Measurements from ENCODE around the gene PRR9.

PRR9 gene

DNA sequence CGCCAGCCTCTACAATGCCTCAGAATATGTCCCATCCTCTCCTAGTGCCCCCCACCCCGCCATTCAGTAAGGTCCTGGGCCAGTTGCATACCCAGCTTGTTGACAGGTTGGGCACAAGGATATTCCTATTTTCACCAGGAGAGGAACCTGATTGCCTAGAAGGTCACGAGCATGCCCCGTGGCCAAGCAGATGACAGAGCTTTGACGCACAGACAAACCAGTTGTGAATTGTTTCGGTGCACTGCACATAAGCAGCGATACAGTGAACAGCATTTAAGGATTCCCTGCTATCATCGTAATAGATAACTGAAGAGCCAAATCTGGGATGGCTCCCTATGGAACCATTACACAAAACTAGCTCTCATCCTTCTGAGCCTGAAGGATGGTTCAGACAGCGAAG, 10.8 kb upstream of the PRR9 start:
- no peak overlapping the region for H2AK5ac ChIP-seq (ENCODE audit: low read depth, low read length)
- no peak overlapping the region for H4K8ac ChIP-seq (ENCODE audit: low read depth, low read length)
- H2BK5ac ChIP-seq (ENCODE audit: low read length) = no peak overlapping the region
- H2BK12ac ChIP-seq (ENCODE audit: low read length) = no peak overlapping the region
- no peak overlapping the region for H2BK120ac ChIP-seq (ENCODE audit: low read depth, low read length)
- H3K27me3 ChIP-seq (ENCODE audit: control insufficient read depth in 3 of 3, insufficient read depth in 3 of 3, low read depth in 1 of 3, low read length in 3 of 3) = peaks cover 0 to 4% (median 0%) of the 10 kb centered on the region in 3 experiments
- no peaks in the 10 kb centered on the region for H3K79me1 ChIP-seq (ENCODE audit: low read depth, low read length)
- H3K9me3 ChIP-seq (replicated peaks in 1 of 2; ENCODE audit: control insufficient read depth in 2 of 2, insufficient read depth in 1 of 2, low read depth in 1 of 2, low read length in 2 of 2) = no peaks in the 10 kb centered on the region
- H2BK15ac ChIP-seq (ENCODE audit: low read length) = no peak overlapping the region
- H3K9ac ChIP-seq (ENCODE audit: low read depth, low read length, poor library complexity) = no peak overlapping the region
- H3K4ac ChIP-seq (ENCODE audit: low read length) = no peak overlapping the region
- H3K18ac ChIP-seq (ENCODE audit: low read length) = no peak overlapping the region
- no peaks in the 10 kb centered on the region for H3K36me3 ChIP-seq (replicated peaks in 1 of 2; ENCODE audit: control insufficient read depth in 2 of 2, insufficient read depth in 2 of 2, low read length in 2 of 2)
- no peak overlapping the region for H3K14ac ChIP-seq (ENCODE audit: low read length)
- no peak overlapping the region for H3K23ac ChIP-seq (ENCODE audit: low read depth, low read length, poor library complexity)
- H3K4me1 ChIP-seq (ENCODE audit: control insufficient read depth in 2 of 2, insufficient read depth in 1 of 2, low read depth in 1 of 2, low read length in 2 of 2) = peaks cover 0 to 8% of the 10 kb centered on the region in 2 donors
- H3K4me2 ChIP-seq (ENCODE audit: insufficient read depth, low read length, poor library complexity, severe bottlenecking) = no peak overlapping the region
- no peak overlapping the region for H3K27ac ChIP-seq (replicated peaks; ENCODE audit: low read length)
- DNase-seq (ENCODE audit: low spot score) = no peak
- H4K91ac ChIP-seq (ENCODE audit: low read depth, low read length, poor library complexity) = no peak overlapping the region
- no peak overlapping the region for H3K4me3 ChIP-seq (ENCODE audit: low read length in 2 of 2)
- no peak overlapping the region for H2AFZ ChIP-seq (ENCODE audit: low read length)
- WGBS, 2 donors (ENCODE audit: extremely low coverage in 2 of 2, insufficient read length in 2 of 2, insufficient replicate concordance in 1 of 2) = no CpG with 5 or more reads among the region's 9 CpGs

DNA sequence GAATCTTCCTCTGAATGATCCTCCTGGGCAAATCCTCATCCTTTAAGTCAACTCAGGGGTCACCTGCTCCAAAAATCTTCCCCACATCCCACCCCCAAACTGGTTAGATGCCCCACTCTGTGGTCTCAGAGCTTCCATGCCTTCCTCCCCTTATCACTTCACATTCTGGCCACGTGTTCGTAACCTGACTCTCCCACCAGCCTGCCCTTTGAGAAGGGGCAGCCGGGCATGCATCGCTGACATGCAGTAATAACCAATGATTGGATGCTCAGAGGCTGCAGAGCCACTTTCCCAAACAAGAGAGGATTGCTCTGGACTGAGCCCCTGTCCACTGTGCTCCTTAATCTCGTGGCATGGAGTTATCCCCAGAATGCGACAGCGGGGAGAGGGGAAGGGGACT, 7.2 kb upstream of the PRR9 start:
- DNase-seq (ENCODE audit: low spot score) = no peak
- Histone ChIP-seq H3K23ac (ENCODE audit: low read depth, low read length, poor library complexity) (no peak overlapping the region), H4K8ac (ENCODE audit: low read depth, low read length) (no peak overlapping the region), H2BK120ac (ENCODE audit: low read depth, low read length) (no peak overlapping the region), H3K18ac (ENCODE audit: low read length) (no peak overlapping the region), H3K9ac (ENCODE audit: low read depth, low read length, poor library complexity) (no peak overlapping the region), H3K4me2 (ENCODE audit: insufficient read depth, low read length, poor library complexity, severe bottlenecking) (no peak overlapping the region), H3K4me3 (ENCODE audit: low read length in 2 of 2) (no peak overlapping the region), H2BK15ac (ENCODE audit: low read length) (no peak overlapping the region), H3K4me1 (ENCODE audit: control insufficient read depth in 2 of 2, insufficient read depth in 1 of 2, low read depth in 1 of 2, low read length in 2 of 2) (peaks cover 0 to 8% of the 10 kb centered on the region in 2 donors), H2AK5ac (ENCODE audit: low read depth, low read length) (no peak overlapping the region), H3K14ac (ENCODE audit: low read length) (no peak overlapping the region), H4K91ac (ENCODE audit: low read depth, low read length, poor library complexity) (no peak overlapping the region), H3K27ac (replicated peaks; ENCODE audit: low read length) (no peak overlapping the region), H3K36me3 (replicated peaks in 1 of 2; ENCODE audit: control insufficient read depth in 2 of 2, insufficient read depth in 2 of 2, low read length in 2 of 2) (no peaks in the 10 kb centered on the region), H3K79me1 (ENCODE audit: low read depth, low read length) (no peaks in the 10 kb centered on the region), H3K9me3 (replicated peaks in 1 of 2; ENCODE audit: control insufficient read depth in 2 of 2, insufficient read depth in 1 of 2, low read depth in 1 of 2, low read length in 2 of 2) (no peaks in the 10 kb centered on the region), H3K4ac (ENCODE audit: low read length) (no peak overlapping the region), H3K27me3 (ENCODE audit: control insufficient read depth in 3 of 3, insufficient read depth in 3 of 3, low read depth in 1 of 3, low read length in 3 of 3) (no peaks in the 10 kb centered on the region), H2BK5ac (ENCODE audit: low read length) (no peak overlapping the region), H2BK12ac (ENCODE audit: low read length) (no peak overlapping the region), H2AFZ (ENCODE audit: low read length) (no peak overlapping the region)
- no CpG with 5 or more reads among the region's 7 CpGs for WGBS, 2 donors (ENCODE audit: extremely low coverage in 2 of 2, insufficient read length in 2 of 2, insufficient replicate concordance in 1 of 2)

DNA sequence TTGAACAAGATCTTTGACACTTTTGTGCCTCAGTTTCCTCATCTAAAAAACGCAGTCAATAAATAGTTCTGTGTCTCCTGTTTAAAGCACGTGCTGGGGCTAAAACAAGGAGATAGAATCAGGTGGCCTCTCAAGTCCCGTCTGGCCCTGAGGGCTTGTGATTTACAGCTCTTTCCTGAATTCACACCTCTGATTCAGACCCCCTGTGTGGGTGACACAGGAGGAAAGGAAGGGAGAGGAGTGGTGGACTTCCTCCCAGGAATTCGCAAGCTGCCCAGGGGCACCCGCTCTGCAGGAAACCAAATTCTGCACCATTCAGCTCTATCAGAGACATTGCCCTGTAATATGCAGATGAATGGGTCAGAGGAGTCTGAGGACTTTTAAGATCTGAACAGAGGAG, 5.2 kb upstream of the PRR9 start:
- no peak overlapping the region for H2BK12ac ChIP-seq (ENCODE audit: low read length)
- H3K27ac ChIP-seq (replicated peaks; ENCODE audit: low read length) = no peak overlapping the region
- no peak overlapping the region for H3K14ac ChIP-seq (ENCODE audit: low read length)
- H2BK5ac ChIP-seq (ENCODE audit: low read length) = no peak overlapping the region
- H3K4ac ChIP-seq (ENCODE audit: low read length) = no peak overlapping the region
- H3K4me1 ChIP-seq (ENCODE audit: control insufficient read depth in 2 of 2, insufficient read depth in 1 of 2, low read depth in 1 of 2, low read length in 2 of 2) = peaks cover 0 to 8% of the 10 kb centered on the region in 2 donors
- H3K18ac ChIP-seq (ENCODE audit: low read length) = no peak overlapping the region
- no peak for DNase-seq (ENCODE audit: low spot score)
- H2AK5ac ChIP-seq (ENCODE audit: low read depth, low read length) = no peak overlapping the region
- H3K9me3 ChIP-seq (replicated peaks in 1 of 2; ENCODE audit: control insufficient read depth in 2 of 2, insufficient read depth in 1 of 2, low read depth in 1 of 2, low read length in 2 of 2) = no peaks in the 10 kb centered on the region
- no peak overlapping the region for H2BK120ac ChIP-seq (ENCODE audit: low read depth, low read length)
- no peak overlapping the region for H3K9ac ChIP-seq (ENCODE audit: low read depth, low read length, poor library complexity)
- H3K79me1 ChIP-seq (ENCODE audit: low read depth, low read length) = no peaks in the 10 kb centered on the region
- no peak overlapping the region for H3K4me3 ChIP-seq (ENCODE audit: low read length in 2 of 2)
- no peak overlapping the region for H3K23ac ChIP-seq (ENCODE audit: low read depth, low read length, poor library complexity)
- H4K91ac ChIP-seq (ENCODE audit: low read depth, low read length, poor library complexity) = no peak overlapping the region
- H2AFZ ChIP-seq (ENCODE audit: low read length) = no peak overlapping the region
- no CpG with 5 or more reads among the region's 5 CpGs for WGBS, 2 donors (ENCODE audit: extremely low coverage in 2 of 2, insufficient read length in 2 of 2, insufficient replicate concordance in 1 of 2)
- H3K36me3 ChIP-seq (replicated peaks in 1 of 2; ENCODE audit: control insufficient read depth in 2 of 2, insufficient read depth in 2 of 2, low read length in 2 of 2) = no peaks in the 10 kb centered on the region
- no peak overlapping the region for H2BK15ac ChIP-seq (ENCODE audit: low read length)
- H3K27me3 ChIP-seq (ENCODE audit: control insufficient read depth in 3 of 3, insufficient read depth in 3 of 3, low read depth in 1 of 3, low read length in 3 of 3) = no peaks in the 10 kb centered on the region
- no peak overlapping the region for H3K4me2 ChIP-seq (ENCODE audit: insufficient read depth, low read length, poor library complexity, severe bottlenecking)
- H4K8ac ChIP-seq (ENCODE audit: low read depth, low read length) = no peak overlapping the region

DNA sequence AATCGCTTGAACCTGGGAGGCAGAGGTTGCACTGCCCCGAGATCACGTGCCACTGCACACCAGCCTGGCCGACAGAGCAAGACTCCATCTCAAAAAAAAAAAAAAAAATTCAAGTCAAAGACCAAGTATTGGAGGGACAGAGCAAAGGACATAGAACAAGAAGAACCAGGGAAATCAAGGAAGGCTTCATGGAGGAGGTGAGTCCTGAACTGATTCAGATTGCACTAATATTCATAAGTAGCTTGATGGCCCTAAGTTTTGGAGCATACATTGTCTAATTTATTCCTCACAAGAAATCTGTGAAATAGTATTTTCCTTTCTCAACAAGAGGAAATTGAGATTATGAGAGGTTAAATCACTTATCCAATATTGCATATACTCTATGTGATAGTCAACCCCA, 3.9 kb upstream of the PRR9 start:
- Histone ChIP-seq H2BK12ac (ENCODE audit: low read length) (no peak overlapping the region), H3K9me3 (replicated peaks in 1 of 2; ENCODE audit: control insufficient read depth in 2 of 2, insufficient read depth in 1 of 2, low read depth in 1 of 2, low read length in 2 of 2) (no peaks in the 10 kb centered on the region), H3K4me2 (ENCODE audit: insufficient read depth, low read length, poor library complexity, severe bottlenecking) (no peak overlapping the region), H3K27ac (replicated peaks; ENCODE audit: low read length) (no peak overlapping the region), H2AK5ac (ENCODE audit: low read depth, low read length) (no peak overlapping the region), H3K36me3 (replicated peaks in 1 of 2; ENCODE audit: control insufficient read depth in 2 of 2, insufficient read depth in 2 of 2, low read length in 2 of 2) (no peaks in the 10 kb centered on the region), H3K79me1 (ENCODE audit: low read depth, low read length) (no peaks in the 10 kb centered on the region), H3K14ac (ENCODE audit: low read length) (no peak overlapping the region), H2BK5ac (ENCODE audit: low read length) (no peak overlapping the region), H3K4me1 (ENCODE audit: control insufficient read depth in 2 of 2, insufficient read depth in 1 of 2, low read depth in 1 of 2, low read length in 2 of 2) (peaks cover 0 to 8% of the 10 kb centered on the region in 2 donors), H3K9ac (ENCODE audit: low read depth, low read length, poor library complexity) (no peak overlapping the region), H3K4ac (ENCODE audit: low read length) (no peak overlapping the region), H3K4me3 (ENCODE audit: low read length in 2 of 2) (no peak overlapping the region), H2BK15ac (ENCODE audit: low read length) (no peak overlapping the region), H3K27me3 (ENCODE audit: control insufficient read depth in 3 of 3, insufficient read depth in 3 of 3, low read depth in 1 of 3, low read length in 3 of 3) (no peaks in the 10 kb centered on the region), H2BK120ac (ENCODE audit: low read depth, low read length) (no peak overlapping the region), H4K8ac (ENCODE audit: low read depth, low read length) (no peak overlapping the region), H4K91ac (ENCODE audit: low read depth, low read length, poor library complexity) (no peak overlapping the region), H3K18ac (ENCODE audit: low read length) (no peak overlapping the region), H3K23ac (ENCODE audit: low read depth, low read length, poor library complexity) (no peak overlapping the region), H2AFZ (ENCODE audit: low read length) (no peak overlapping the region)
- no peak for DNase-seq (ENCODE audit: low spot score)
- WGBS, 2 donors (ENCODE audit: extremely low coverage in 2 of 2, insufficient read length in 2 of 2, insufficient replicate concordance in 1 of 2) = no CpG with 5 or more reads among the region's 4 CpGs

Data from neuronal stem cell (in vitro differentiated cells).